Liver (tissue), 9 donors: Measurements from ENCODE around the gene ELL. TPM values are rescaled to one million over a fixed set of nuclear protein-coding genes. Genes with fewer than 3 reads are reported as not detected.
A peak's percentile ranks its signal among the peaks of the same experiment; 100 is the strongest.

ENCODE experiments used
- DNase-seq: peaks from one replicate; pipeline ENCODE4 v3.0.0-alpha.2; 2017; ENCODE audit warnings: low spot score
- H3K27ac ChIP-seq, 2 donors: one replicate each; pipeline ENCODE4 v1.7.0; 2013; ENCODE audit warnings: inconsistent platforms in 2 of 2, low read length in 2 of 2, control low read depth in 1 of 2, low read depth in 1 of 2, mild to moderate bottlenecking in 1 of 2
- H3K27me3 ChIP-seq, 4 donors: one replicate each; pipeline versions ENCODE4 v1.6.1 to v1.7.0; 2013; ENCODE audit warnings: low read length in 3 of 4, inconsistent platforms in 1 of 4, mild to moderate bottlenecking in 1 of 4, moderate library complexity in 1 of 4; ENCODE audit not compliant: control insufficient read depth in 4 of 4, insufficient read depth in 4 of 4
- H3K36me3 ChIP-seq, 4 donors: one replicate each; pipeline versions ENCODE4 v1.6.1 to v1.7.0; 2013; ENCODE audit warnings: low read length in 3 of 4, mild to moderate bottlenecking in 3 of 4, low read depth in 1 of 4, moderate library complexity in 1 of 4; ENCODE audit not compliant: control insufficient read depth in 4 of 4, insufficient read depth in 3 of 4
- H3K4me1 ChIP-seq, 4 donors: one replicate each; pipeline versions ENCODE4 v1.6.1 to v1.7.0; 2013; ENCODE audit warnings: low read length in 3 of 4, mild to moderate bottlenecking in 3 of 4, moderate library complexity in 1 of 4; ENCODE audit not compliant: control insufficient read depth in 4 of 4, insufficient read depth in 4 of 4
- H3K4me3 ChIP-seq, 3 donors: one replicate each; pipeline versions ENCODE4 v1.6.1 to v1.7.0; 2013; ENCODE audit warnings: low read length in 3 of 3, control low read depth in 1 of 3, low read depth in 1 of 3, mild to moderate bottlenecking in 1 of 3
- H3K9ac ChIP-seq, 2 donors: one replicate each; pipeline ENCODE4 v1.7.0; 2013; ENCODE audit warnings: low read length in 2 of 2, mild to moderate bottlenecking in 2 of 2, moderate library complexity in 2 of 2, control low read depth in 1 of 2, low read depth in 1 of 2
- H3K9me3 ChIP-seq, 4 donors: one replicate each; pipeline versions ENCODE4 v1.6.1 to v1.7.0; 2013; ENCODE audit warnings: low read length in 3 of 4; ENCODE audit not compliant: control insufficient read depth in 4 of 4
- CTCF ChIP-seq: fragments of 150-350 bp; IDR thresholded peaks from 2 replicates; pipeline ENCODE4 v1.5.1; 2017; ENCODE audit warnings: improper control_type of control experiment, low read depth, low read length; ENCODE audit not compliant: missing input control
- EGR1 ChIP-seq, 2 donors: IDR thresholded peaks; 2 replicates each; pipeline ENCODE4 v1.6.1; 2016 to 2018; ENCODE audit warnings: antibody characterized with exemption in 2 of 2, low read depth in 2 of 2
- FOXA1 ChIP-seq: IDR thresholded peaks from 2 replicates; pipeline ENCODE4 v1.6.1; 2016; ENCODE audit warnings: antibody characterized with exemption
- GABPA ChIP-seq, 2 donors: IDR thresholded peaks in 1 of 2; conservative IDR thresholded peaks in 1 of 2; 2 replicates each; pipeline ENCODE4 v1.6.1; 2016; ENCODE audit warnings: antibody characterized with exemption in 2 of 2, mild to moderate bottlenecking in 1 of 2, moderate library complexity in 1 of 2
- HNF4A ChIP-seq, 2 donors: conservative IDR thresholded peaks; 2 replicates each; pipeline ENCODE4 v1.6.1; 2016; ENCODE audit warnings: antibody characterized with exemption in 2 of 2, mild to moderate bottlenecking in 2 of 2
- HNF4G ChIP-seq: IDR thresholded peaks from 2 replicates; pipeline ENCODE4 v1.6.1; 2016; ENCODE audit warnings: antibody characterized with exemption
- MAX ChIP-seq: IDR thresholded peaks from 2 replicates; pipeline ENCODE4 v1.6.1; 2016; ENCODE audit warnings: antibody characterized with exemption
- NR2F2 ChIP-seq: IDR thresholded peaks from 2 replicates; pipeline ENCODE4 v1.6.1; 2016; ENCODE audit warnings: antibody characterized with exemption
- RAD21 ChIP-seq, 2 donors: IDR thresholded peaks; 2 replicates each; pipeline ENCODE4 v1.6.1; 2016; ENCODE audit warnings: antibody characterized with exemption in 2 of 2, mild to moderate bottlenecking in 2 of 2
- REST ChIP-seq: IDR thresholded peaks from 2 replicates; pipeline ENCODE4 v1.6.1; 2016; ENCODE audit warnings: antibody characterized with exemption, mild to moderate bottlenecking
- RXRA ChIP-seq, 2 donors: IDR thresholded peaks; 2 replicates each; pipeline ENCODE4 v1.6.1; 2017 to 2018; ENCODE audit warnings: antibody characterized with exemption in 2 of 2, mild to moderate bottlenecking in 1 of 2
- SP1 ChIP-seq: IDR thresholded peaks from 2 replicates; pipeline ENCODE4 v1.6.1; 2018; ENCODE audit warnings: antibody characterized with exemption, mild to moderate bottlenecking
- TAF1 ChIP-seq: conservative IDR thresholded peaks from 2 replicates; pipeline ENCODE4 v1.6.1; 2016; ENCODE audit warnings: antibody characterized with exemption, mild to moderate bottlenecking
- YY1 ChIP-seq: IDR thresholded peaks from 2 replicates; pipeline ENCODE4 v1.6.1; 2016; ENCODE audit warnings: antibody characterized with exemption, mild to moderate bottlenecking
- WGBS: extraction: QIAGEN DNeasy Blood & Tissue Kit; methylation state at CpG from one replicate; pipeline ENCODE4 v1.1.7; 2013; 5-methylcytosine and 5-hydroxymethylcytosine counted together
- polyA plus RNA-seq, 2 donors: library from polyadenylated mRNA; stranded (reverse) in 1 of 2; unstranded in 1 of 2; fragments of 200-250 nt in 1 of 2; fragments of >200 nt in 1 of 2; fragmentation: Nextera tagmentation in 1 of 2; extraction: Ambion mirVana in 1 of 2; gene quantifications; one replicate each; pipeline versions ENCODE4 v1.2.1 to v1.2.3, GENCODE V29; 2013 to 2015
- total RNA-seq, 2 donors: library from RNA; depleted of rRNA; stranded (reverse); fragments of >200 nt; gene quantifications; one replicate each; pipeline ENCODE4 v1.2.3, GENCODE V29; 2014
- donor health status: healthy.
- donor health status: healthy.
- donor health status: healthy.
- donor health status: healthy.
- donor health status: healthy.

The ELL gene
- total and polyA plus RNA-seq, 4 donors: 4.5 to 10.5 (median 6.6) TPM

- Histone ChIP-seq H3K4me3 (no peak overlapping the region), H3K9ac (no peak overlapping the region), H3K27ac (peak overlapping the region; percentile 64 to 81), H3K36me3 (no peaks in the 10 kb centered on the region), H3K4me1 (peaks cover 48 to 81% (median 79%) of the 10 kb centered on the region in 4 donors), H3K9me3 (no peaks in the 10 kb centered on the region), H3K27me3 (no peaks in the 10 kb centered on the region)
- peak; percentile 58 for TF ChIP-seq NR2F2
- no peak for TF ChIP-seq MAX
- 74% methylated on average over 7 of the region's 7 CpGs for WGBS
- DNase-seq: no peak
These were observed 21.5 kb downstream of the ELL start for GRCh38 chr19:18500376-18500775.

- DNase-seq: no peak
- no peaks in the 10 kb centered on the region for H3K36me3 ChIP-seq
- 82% methylated on average over 7 of the region's 7 CpGs for WGBS
- TF ChIP-seq FOXA1: no peak
- TF ChIP-seq GABPA (IDR thresholded peaks at IDR 0.05 in 1 of 2, conservative IDR thresholded peaks at IDR 0.05 in 1 of 2): no peak
- peak; percentile 15 to 43 for TF ChIP-seq RXRA (IDR thresholded peaks at IDR 0.05)
- TF ChIP-seq NR2F2: peak; percentile 17
- peaks cover 45 to 80% (median 70%) of the 10 kb centered on the region in 4 donors for H3K4me1 ChIP-seq
- no peaks in the 10 kb centered on the region for H3K9me3 ChIP-seq
- H3K9ac ChIP-seq: no peak overlapping the region
- no peaks in the 10 kb centered on the region for H3K27me3 ChIP-seq
- peak overlapping the region; percentile 2 to 48 for H3K27ac ChIP-seq
- no peak overlapping the region for H3K4me3 ChIP-seq
These were observed 22.7 kb downstream of the ELL start for GRCh38 chr19:18499055-18499775.

GRCh38 chr19:18496980-18497256 lies 25.0 kb downstream of the ELL start:
- 70% methylated on average over 4 of the region's 4 CpGs for WGBS
- no peak for TF ChIP-seq TAF1
- no peak for TF ChIP-seq RXRA (IDR thresholded peaks at IDR 0.05)
- TF ChIP-seq RAD21 (IDR thresholded peaks at IDR 0.05): no peak
- no peak for TF ChIP-seq EGR1 (IDR thresholded peaks at IDR 0.05; ENCODE audit: low read depth in 2 of 2)
- no peak for TF ChIP-seq YY1
- no peak for TF ChIP-seq HNF4G
- no peak for TF ChIP-seq NR2F2
- H3K27me3 ChIP-seq: no peaks in the 10 kb centered on the region
- H3K4me3 ChIP-seq: no peak overlapping the region
- H3K9ac ChIP-seq: no peak overlapping the region
- DNase-seq: no peak
- no peaks in the 10 kb centered on the region for H3K9me3 ChIP-seq
- H3K27ac ChIP-seq: peak overlapping the region in 1 of 2 donors; percentile 25
- H3K4me1 ChIP-seq: peaks cover 33 to 66% (median 52%) of the 10 kb centered on the region in 4 donors
- no peaks in the 10 kb centered on the region for H3K36me3 ChIP-seq

GRCh38 chr19:18496167-18496979 lies 25.5 kb downstream of the ELL start:
- TF ChIP-seq RXRA (IDR thresholded peaks at IDR 0.05) (peak in 1 of 2 donors; percentile 26), GABPA (IDR thresholded peaks at IDR 0.05 in 1 of 2, conservative IDR thresholded peaks at IDR 0.05 in 1 of 2) (no peak), HNF4A (conservative IDR thresholded peaks at IDR 0.05) (peak in 1 of 2 donors; percentile 8), CTCF (no peak), MAX (no peak), FOXA1 (no peak), RAD21 (IDR thresholded peaks at IDR 0.05) (peak; percentile 16 to 58), SP1 (peak; percentile 22), REST (peak; percentile 77)

More at GRCh38 chr19:18496167-18496979, 25.5 kb downstream of the ELL start:
- peak; percentile 56 for DNase-seq
- H3K9me3 ChIP-seq: no peaks in the 10 kb centered on the region
- H3K27me3 ChIP-seq: no peaks in the 10 kb centered on the region
- H3K4me1 ChIP-seq: peaks cover 30 to 61% (median 47%) of the 10 kb centered on the region in 4 donors
- no peaks in the 10 kb centered on the region for H3K36me3 ChIP-seq
- no peak overlapping the region for H3K9ac ChIP-seq
- H3K27ac ChIP-seq: peak overlapping the region; percentile 25 to 31
- 55% methylated on average over 11 of the region's 11 CpGs for WGBS
- H3K4me3 ChIP-seq: no peak overlapping the region
